Pericardium fibroblast (primary cell): ENCODE measurements around the gene ATG2B. TPM values are rescaled to one million over a fixed set of nuclear protein-coding genes. Genes with fewer than 3 reads are reported as not detected.

Experiments
- total RNA-seq: library from RNA; depleted of rRNA; stranded (reverse); fragments of >200 nt; gene quantifications from 2 replicates; pipeline ENCODE4 v1.2.3, GENCODE V29; 2015

Gene ATG2B, protein sequence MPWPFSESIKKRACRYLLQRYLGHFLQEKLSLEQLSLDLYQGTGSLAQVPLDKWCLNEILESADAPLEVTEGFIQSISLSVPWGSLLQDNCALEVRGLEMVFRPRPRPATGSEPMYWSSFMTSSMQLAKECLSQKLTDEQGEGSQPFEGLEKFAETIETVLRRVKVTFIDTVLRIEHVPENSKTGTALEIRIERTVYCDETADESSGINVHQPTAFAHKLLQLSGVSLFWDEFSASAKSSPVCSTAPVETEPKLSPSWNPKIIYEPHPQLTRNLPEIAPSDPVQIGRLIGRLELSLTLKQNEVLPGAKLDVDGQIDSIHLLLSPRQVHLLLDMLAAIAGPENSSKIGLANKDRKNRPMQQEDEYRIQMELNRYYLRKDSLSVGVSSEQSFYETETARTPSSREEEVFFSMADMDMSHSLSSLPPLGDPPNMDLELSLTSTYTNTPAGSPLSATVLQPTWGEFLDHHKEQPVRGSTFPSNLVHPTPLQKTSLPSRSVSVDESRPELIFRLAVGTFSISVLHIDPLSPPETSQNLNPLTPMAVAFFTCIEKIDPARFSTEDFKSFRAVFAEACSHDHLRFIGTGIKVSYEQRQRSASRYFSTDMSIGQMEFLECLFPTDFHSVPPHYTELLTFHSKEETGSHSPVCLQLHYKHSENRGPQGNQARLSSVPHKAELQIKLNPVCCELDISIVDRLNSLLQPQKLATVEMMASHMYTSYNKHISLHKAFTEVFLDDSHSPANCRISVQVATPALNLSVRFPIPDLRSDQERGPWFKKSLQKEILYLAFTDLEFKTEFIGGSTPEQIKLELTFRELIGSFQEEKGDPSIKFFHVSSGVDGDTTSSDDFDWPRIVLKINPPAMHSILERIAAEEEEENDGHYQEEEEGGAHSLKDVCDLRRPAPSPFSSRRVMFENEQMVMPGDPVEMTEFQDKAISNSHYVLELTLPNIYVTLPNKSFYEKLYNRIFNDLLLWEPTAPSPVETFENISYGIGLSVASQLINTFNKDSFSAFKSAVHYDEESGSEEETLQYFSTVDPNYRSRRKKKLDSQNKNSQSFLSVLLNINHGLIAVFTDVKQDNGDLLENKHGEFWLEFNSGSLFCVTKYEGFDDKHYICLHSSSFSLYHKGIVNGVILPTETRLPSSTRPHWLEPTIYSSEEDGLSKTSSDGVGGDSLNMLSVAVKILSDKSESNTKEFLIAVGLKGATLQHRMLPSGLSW (N-terminal part only)
- total RNA-seq: 11.0 and 12.4 TPM in 2 replicates

DNA sequence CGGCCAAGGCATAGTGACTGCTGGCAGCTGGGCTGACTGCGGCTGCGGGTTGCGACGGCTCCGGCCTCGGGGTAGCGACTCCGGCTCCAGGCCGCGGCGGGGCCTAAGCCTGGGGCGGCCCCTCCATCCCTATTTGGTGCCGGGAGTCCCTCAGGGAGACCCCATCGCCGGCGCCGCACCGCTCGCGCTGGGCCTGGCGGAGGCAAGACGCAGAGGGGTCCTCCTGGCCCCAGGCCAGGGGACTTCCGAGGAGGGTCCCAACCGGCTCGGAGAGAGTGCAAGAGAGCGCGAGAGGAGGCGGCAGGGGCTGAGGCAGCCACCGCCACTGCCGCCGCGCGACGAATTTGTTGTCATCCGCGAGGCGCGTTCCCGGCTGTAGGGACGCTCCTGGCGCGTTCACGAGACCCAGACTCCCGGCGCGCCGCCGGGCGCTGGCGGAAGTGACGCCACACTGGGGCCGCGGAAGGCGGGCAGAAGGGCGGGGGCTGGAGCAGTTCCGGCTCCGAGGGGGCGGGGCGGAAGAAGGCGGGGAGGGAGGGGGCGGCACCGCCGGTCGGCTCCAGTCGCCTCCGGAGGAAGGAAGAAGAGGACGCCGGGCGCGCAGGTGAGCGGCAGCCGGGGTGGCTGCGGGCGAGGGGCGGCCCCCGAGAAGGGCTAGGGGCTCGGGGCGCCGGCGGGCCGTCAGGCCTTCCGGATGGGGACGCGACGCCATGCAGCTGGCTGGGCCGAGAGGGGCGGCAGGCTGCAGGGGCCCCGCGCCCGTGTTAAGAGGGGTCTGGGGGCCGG is at the start of gene ATG2B, which contains the start of gene GSKIP:
ATG2B (minus strand) TSS at position 377 of the 786 bp plus-strand sequence; CDS start at position 12, 365 bp downstream.
GSKIP (plus strand) TSS at position 562 of the 786 bp plus-strand sequence. CDS start 18,722 bp downstream, outside the sequence.

DNA sequence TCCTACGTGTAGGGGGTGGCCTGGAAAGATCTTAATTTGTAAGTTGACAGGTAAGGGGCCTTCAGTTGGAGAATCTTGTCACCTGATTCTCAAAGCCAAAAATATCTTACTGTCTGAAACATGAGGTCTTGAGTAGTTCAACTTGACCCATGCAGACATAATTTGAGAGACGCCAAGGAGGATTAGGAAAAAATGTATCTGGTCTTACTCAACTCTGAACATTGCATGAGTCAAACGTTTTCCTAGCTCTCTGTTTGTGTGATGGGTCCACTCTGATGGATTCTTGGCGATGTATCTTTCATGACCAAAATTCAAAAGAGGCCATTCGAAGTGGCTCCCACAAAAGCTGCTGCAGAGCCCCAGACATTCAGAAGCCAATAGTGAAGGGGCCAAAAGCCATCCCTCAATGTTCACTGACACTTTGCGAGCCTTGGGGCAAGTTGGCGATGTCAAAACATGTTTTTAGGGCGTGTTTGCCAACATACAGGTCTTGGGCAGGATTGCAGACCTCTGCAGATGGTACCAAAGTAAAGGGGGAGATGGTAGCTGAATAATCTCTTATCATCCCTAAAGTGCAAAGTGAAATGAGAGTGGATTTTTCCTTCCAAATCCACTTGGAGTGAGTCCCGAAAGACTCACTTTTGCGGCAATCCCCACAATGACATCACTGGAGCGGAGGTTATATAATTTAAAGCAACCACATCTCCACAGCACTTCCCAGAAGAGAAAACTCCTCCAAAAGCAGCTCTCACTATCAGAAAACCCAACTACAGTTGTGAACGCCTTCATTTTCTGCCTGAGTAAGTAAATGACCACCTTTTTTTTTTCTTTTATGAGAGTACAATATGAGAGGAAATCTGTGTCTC is 107.4 kb downstream of the ATG2B start, which contains the start of gene BDKRB1:
BDKRB1 (plus strand) TSS at position 710 of the 866 bp plus-strand sequence. CDS start 7,473 bp downstream, outside the sequence.

Other genes starting within 250 kb of the ATG2B start
- gene BDKRB2, start 158.5 kb downstream of the ATG2B start, total RNA-seq: 3.1 and 5.0 TPM in 2 replicates
- gene BDKRB1, start 107.1 kb downstream of the ATG2B start, total RNA-seq: 0.68 and 6.3 TPM in 2 replicates
- 6.9 and 19.0 TPM in 2 replicates for gene GSKIP, start 185 bp upstream of the ATG2B start, total RNA-seq
- 0.09 and 0.23 TPM in 2 replicates for gene AK7, start 28.8 kb upstream of the ATG2B start, total RNA-seq
- 33.6 and 50.5 TPM in 2 replicates for gene PAPOLA, start 139.0 kb upstream of the ATG2B start, total RNA-seq